ENCODE measurements around the gene SGPL1. TPM values are rescaled to one million over a fixed set of nuclear protein-coding genes. Genes with fewer than 3 reads are reported as not detected.
A peak's percentile ranks its signal among the peaks of the same experiment; 100 is the strongest.

Gene SGPL1
- total and polyA plus RNA-seq, 10 of the 15 experiments (the other 5 are each of a cell fraction or from before 2014, with no cell fraction given) = 4.9 to 20.7 (median 10.6) TPM

- Histone ChIP-seq H3K27me3 (replicated peaks in 1 of 2; ENCODE audit: control insufficient read depth in 2 of 2, insufficient read depth in 2 of 2, low read length in 1 of 2) (no peaks in the 10 kb centered on the region), H3K4me2 (ENCODE audit: control insufficient read depth, insufficient read depth) (no peak overlapping the region), H4K20me1 (ENCODE audit: control insufficient read depth, insufficient read depth) (no peaks in the 10 kb centered on the region), H3K27ac (ENCODE audit: control insufficient read depth, insufficient read depth) (no peak overlapping the region), H3K36me3 (ENCODE audit: control insufficient read depth in 2 of 2, insufficient read depth in 2 of 2, low read length in 1 of 2) (peaks cover 0 to 3% of the 10 kb centered on the region in 2 experiments; a peak in 2 of 4 replicates), H2AFZ (ENCODE audit: control insufficient read depth, low read depth, low read length) (no peak overlapping the region), H3K9me3 (replicated peaks; ENCODE audit: control insufficient read depth, insufficient read depth, low read length) (no peaks in the 10 kb centered on the region), H3K9ac (ENCODE audit: control insufficient read depth, insufficient read depth, low read length) (no peak overlapping the region), H3K4me1 (ENCODE audit: control insufficient read depth, insufficient read depth, low read length) (no peaks in the 10 kb centered on the region), H3K79me2 (ENCODE audit: control insufficient read depth, insufficient read depth, low read length) (no peaks in the 10 kb centered on the region), H3K4me3 (no peak overlapping the region)
- ChIA-PET SMC1A (ENCODE audit: uncharacterized antibody, unreplicated experiment) (interaction anchor here (1.3 kb wide), 1 partner anchor 9 kb away, joined by 3 read pairs; no protein-coding TSS in a partner anchor), CTCF (interaction anchor here (0.7 kb wide), 1 partner anchor 49 kb away, joined by 3 read pairs; no protein-coding TSS in a partner anchor), POLR2A (no interaction called here), RAD21 (ENCODE audit: unreplicated experiment) (no interaction called here)
- WGBS (ENCODE audit: insufficient coverage, insufficient replicate concordance, low lambda C conversion rate, missing lambda C conversion rate) = 91% methylated on average over 4 of the region's 4 CpGs
- no TSS peak for BruUV-seq (replicated peaks)
- DNase-seq (ENCODE audit: low read depth, low spot score) (no peak), ATAC-seq (no peak), FAIRE-seq (no peak)
- in situ Hi-C loops (cut with MboI) (no loop called here), intact Hi-C loops (cut with micrococcal nuclease; ENCODE audit: unreplicated experiment) (no loop called here)
- TF ChIP-seq MTA3 (IDR thresholded peaks at IDR 0.05; ENCODE audit: borderline replicate concordance, low read length) = no peak
- TF ChIP-seq RUNX3 (IDR thresholded peaks at IDR 0.05; ENCODE audit: low read length) = peak; percentile 63
Observed at GRCh38 chr10:70866424-70866823, 50.7 kb downstream of the SGPL1 start.

DNA sequence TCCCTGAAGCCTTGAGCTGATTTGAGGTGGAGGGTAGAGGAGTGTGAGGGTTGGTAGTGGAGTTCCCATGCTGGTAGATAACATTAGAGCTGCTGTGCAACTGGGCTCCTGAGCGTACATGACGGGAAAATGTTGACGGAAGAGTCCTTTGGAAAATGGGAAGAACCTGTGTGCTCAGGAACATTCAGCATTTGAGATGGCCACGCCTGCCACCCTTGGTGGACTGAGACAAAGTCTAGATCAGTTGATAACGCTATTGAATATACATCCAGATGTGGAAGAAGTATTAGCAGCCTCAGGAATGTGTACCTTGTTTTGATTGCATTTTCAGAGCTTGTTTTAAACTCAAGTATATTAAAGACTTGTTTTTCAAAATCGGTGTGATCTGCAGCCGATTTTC is 56.5 kb downstream of the SGPL1 start:
- Histone ChIP-seq H3K27ac (ENCODE audit: control insufficient read depth, insufficient read depth) (no peak overlapping the region), H2AFZ (ENCODE audit: control insufficient read depth, low read depth, low read length) (no peak overlapping the region), H3K36me3 (ENCODE audit: control insufficient read depth in 2 of 2, insufficient read depth in 2 of 2, low read length in 1 of 2) (peaks cover 0 to 3% of the 10 kb centered on the region in 2 experiments; a peak in 1 of 4 replicates), H4K20me1 (ENCODE audit: control insufficient read depth, insufficient read depth) (no peaks in the 10 kb centered on the region), H3K4me1 (ENCODE audit: control insufficient read depth, insufficient read depth, low read length) (no peaks in the 10 kb centered on the region), H3K27me3 (replicated peaks in 1 of 2; ENCODE audit: control insufficient read depth in 2 of 2, insufficient read depth in 2 of 2, low read length in 1 of 2) (no peaks in the 10 kb centered on the region), H3K4me3 (no peak overlapping the region), H3K9ac (ENCODE audit: control insufficient read depth, insufficient read depth, low read length) (no peak overlapping the region), H3K9me3 (replicated peaks; ENCODE audit: control insufficient read depth, insufficient read depth, low read length) (no peaks in the 10 kb centered on the region), H3K79me2 (ENCODE audit: control insufficient read depth, insufficient read depth, low read length) (no peaks in the 10 kb centered on the region), H3K4me2 (ENCODE audit: control insufficient read depth, insufficient read depth) (no peak overlapping the region)
- intact Hi-C loops (cut with micrococcal nuclease; ENCODE audit: unreplicated experiment) (no loop called here), in situ Hi-C loops (cut with MboI) (no loop called here)
- DNase-seq (ENCODE audit: low read depth, low spot score) (no peak), FAIRE-seq (no peak), ATAC-seq (no peak)
- RAD21 ChIA-PET (ENCODE audit: unreplicated experiment) = no interaction called here
- 76% methylated on average over 7 of the region's 7 CpGs for WGBS (ENCODE audit: insufficient coverage, insufficient replicate concordance, low lambda C conversion rate, missing lambda C conversion rate)
- no TSS peak for BruUV-seq (replicated peaks)
- SMC1A ChIA-PET (ENCODE audit: uncharacterized antibody, unreplicated experiment) = interaction anchor here (0.7 to 1.6 kb wide), 4 partner anchors 8 to 410 kb away, joined by 3 to 5 read pairs (median 4); no protein-coding TSS in a partner anchor
- CTCF ChIA-PET = interaction anchor here (0.6 to 2.8 kb wide), 5 partner anchors 12 to 33 kb away, joined by 3 to 12 read pairs (median 3); no protein-coding TSS in a partner anchor
- POLR2A ChIA-PET = no interaction called here
- TF ChIP-seq ETV6 (conservative IDR thresholded peaks at IDR 0.05 in 1 of 2, IDR thresholded peaks at IDR 0.05 in 1 of 2; ENCODE audit: borderline replicate concordance in 1 of 2, low read depth in 1 of 2) (no peak), ATF3 (IDR thresholded peaks at IDR 0.05; ENCODE audit: borderline replicate concordance, extremely low read depth, low read depth, low read length) (no peak), EGR1 (IDR thresholded peaks at IDR 0.05; ENCODE audit: borderline replicate concordance in 1 of 2, low read depth in 2 of 2, low read length in 2 of 2) (no peak), RELA (IDR thresholded peaks at IDR 0.05; ENCODE audit: borderline replicate concordance, partially characterized antibody) (no peak), CBFB (IDR thresholded peaks at IDR 0.05; ENCODE audit: low read depth) (no peak), WRNIP1 (IDR thresholded peaks at IDR 0.05; ENCODE audit: borderline replicate concordance, low read depth, low read length) (no peak), BMI1 (IDR thresholded peaks at IDR 0.05; ENCODE audit: borderline replicate concordance) (no peak), HCFC1 (IDR thresholded peaks at IDR 0.05; ENCODE audit: low read length) (no peak), RFX5 (IDR thresholded peaks at IDR 0.05; ENCODE audit: low read depth, low read length) (no peak), RUNX3 (IDR thresholded peaks at IDR 0.05; ENCODE audit: low read length) (no peak), MEF2B (IDR thresholded peaks at IDR 0.05; ENCODE audit: partially characterized antibody, poor library complexity, severe bottlenecking) (no peak), SREBF2 (IDR thresholded peaks at IDR 0.05; ENCODE audit: low read length) (no peak), ZNF622 (IDR thresholded peaks at IDR 0.05) (no peak), RBBP5 (conservative IDR thresholded peaks at IDR 0.05) (no peak)
- TF ChIP-seq, protein P1, sequence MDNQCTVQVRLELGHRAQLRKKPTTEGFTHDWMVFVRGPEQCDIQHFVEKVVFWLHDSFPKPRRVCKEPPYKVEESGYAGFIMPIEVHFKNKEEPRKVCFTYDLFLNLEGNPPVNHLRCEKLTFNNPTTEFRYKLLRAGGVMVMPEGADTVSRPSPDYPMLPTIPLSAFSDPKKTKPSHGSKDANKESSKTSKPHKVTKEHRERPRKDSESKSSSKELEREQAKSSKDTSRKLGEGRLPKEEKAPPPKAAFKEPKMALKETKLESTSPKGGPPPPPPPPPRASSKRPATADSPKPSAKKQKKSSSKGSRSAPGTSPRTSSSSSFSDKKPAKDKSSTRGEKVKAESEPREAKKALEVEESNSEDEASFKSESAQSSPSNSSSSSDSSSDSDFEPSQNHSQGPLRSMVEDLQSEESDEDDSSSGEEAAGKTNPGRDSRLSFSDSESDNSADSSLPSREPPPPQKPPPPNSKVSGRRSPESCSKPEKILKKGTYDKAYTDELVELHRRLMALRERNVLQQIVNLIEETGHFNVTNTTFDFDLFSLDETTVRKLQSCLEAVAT (IDR thresholded peaks at IDR 0.05) = no peak

Data from GM12878 (cell line).